CD4-positive, alpha-beta memory T cell (primary cell): Measurements from ENCODE around the gene ASCC3. TPM values are rescaled to one million over a fixed set of nuclear protein-coding genes. Genes with fewer than 3 reads are reported as not detected.
A peak's percentile ranks its signal among the peaks of the same experiment; 100 is the strongest.

Experiments used
- CTCF ChIA-PET: fragments of 350-600 bp; sonication (Branson Sonifier 250); formaldehyde crosslinking; loops from one replicate; lab custom pipeline; 2021; ENCODE audit warnings: inconsistent platforms; ENCODE audit not compliant: partially characterized antibody; lab: Charles Lee
- POLR2A ChIA-PET: fragments of 350-600 bp; sonication (Branson Sonifier 250); formaldehyde crosslinking; loops from one replicate; lab custom pipeline; 2021; ENCODE audit not compliant: partially characterized antibody; lab: Charles Lee
- DNase-seq, 5 donors: peaks; one replicate each; pipeline versions ENCODE4 v3.0.0 to v3.0.0-alpha.2; 2020 to 2022; ENCODE audit warnings: mixed read lengths in 1 of 5
- H3K27ac ChIP-seq: one replicate; pipeline ENCODE4 v1.7.0; 2013; ENCODE audit warnings: low read depth, low read length
- H3K27me3 ChIP-seq: 2 replicates; pipeline ENCODE4 v1.7.0; 2013; ENCODE audit warnings: mild to moderate bottlenecking, low read length, moderate library complexity; ENCODE audit not compliant: insufficient read depth
- H3K36me3 ChIP-seq: 2 replicates; pipeline ENCODE4 v1.7.0; 2013; ENCODE audit warnings: mild to moderate bottlenecking, low read length, moderate library complexity; ENCODE audit not compliant: insufficient read depth
- H3K4me1 ChIP-seq: 2 replicates; pipeline ENCODE4 v1.7.0; 2013; ENCODE audit warnings: mild to moderate bottlenecking, low read length, moderate library complexity; ENCODE audit not compliant: insufficient read depth
- H3K4me3 ChIP-seq, 2 donors: one replicate each; pipeline ENCODE4 v1.7.0; 2013; ENCODE audit warnings: low read length in 2 of 2, mild to moderate bottlenecking in 1 of 2
- H3K9me3 ChIP-seq, 2 donors: one replicate each; pipeline ENCODE4 v1.7.0; 2013; ENCODE audit warnings: low read length in 2 of 2, control low read depth in 1 of 2; ENCODE audit not compliant: control insufficient read depth in 1 of 2
- H3K27ac Mint-ChIP-seq, 7 donors: one replicate each; pipeline ENCODE4 v1.8.0; 2020 to 2021; ENCODE audit warnings: mixed read lengths in 7 of 7, mild to moderate bottlenecking in 6 of 7, inconsistent platforms in 3 of 7, moderate library complexity in 3 of 7
- H3K27me3 Mint-ChIP-seq, 2 donors: one replicate each; pipeline ENCODE4 v1.8.0; 2020 to 2021; ENCODE audit warnings: mixed read lengths in 2 of 2
- H3K36me3 Mint-ChIP-seq, 2 donors: one replicate each; pipeline ENCODE4 v1.8.0; 2020 to 2021; ENCODE audit warnings: mixed read lengths in 2 of 2, inconsistent platforms in 1 of 2, mild to moderate bottlenecking in 1 of 2
- H3K4me1 Mint-ChIP-seq, 4 donors: one replicate each; pipeline ENCODE4 v1.8.0; 2020 to 2021; ENCODE audit warnings: mixed read lengths in 4 of 4, mild to moderate bottlenecking in 1 of 4
- H3K4me3 Mint-ChIP-seq, 8 donors: one replicate each; pipeline ENCODE4 v1.8.0; 2020 to 2021; ENCODE audit warnings: mixed read lengths in 8 of 8, mild to moderate bottlenecking in 7 of 8, moderate library complexity in 6 of 8, inconsistent platforms in 3 of 8
- H3K9me3 Mint-ChIP-seq, 8 donors: one replicate each; pipeline ENCODE4 v1.8.0; 2020 to 2021; ENCODE audit warnings: mixed read lengths in 8 of 8, mild to moderate bottlenecking in 5 of 8, inconsistent platforms in 3 of 8, moderate library complexity in 1 of 8
- intact Hi-C: fragments of 100-400 bp; cut with micrococcal nuclease; formaldehyde crosslinking; loops from one replicate; pipeline ENCODE4 v1.15.1; 2023
- polyA plus RNA-seq, 2 donors: library from polyadenylated mRNA; unstranded; fragments of 300-500 nt; fragmentation: Illumina TruSeq; gene quantifications; one replicate each; pipeline ENCODE4 v1.2.3, GENCODE V29; 2021
- total RNA-seq, 2 experiments: library from RNA; stranded (reverse); gene quantifications; one replicate each; pipeline ENCODE4 v1.2.3, GENCODE V29; 2021

Gene ASCC3
- total and polyA plus RNA-seq, 4 experiments from 2014 or later = 13.0 to 57.9 (median 43.1) TPM

- Histone ChIP-seq H3K27ac (no peak overlapping the region), H3K36me3 (no peaks in the 10 kb centered on the region), H3K27me3 (no peaks in the 10 kb centered on the region), H3K4me3 (no peak overlapping the region), H3K9me3 (no peaks in the 10 kb centered on the region), H3K4me1 (no peaks in the 10 kb centered on the region)
- DNase-seq = no peak
- Mint-ChIP-seq H3K27me3 (no peaks in the 10 kb centered on the region), H3K4me3 (no peak overlapping the region), H3K36me3 (peaks cover 39 to 53% of the 10 kb centered on the region in 2 donors), H3K4me1 (peaks cover 4 to 10% (median 5%) of the 10 kb centered on the region in 4 donors), H3K27ac (no peak overlapping the region), H3K9me3 (peaks cover 0 to 4% (median 0%) of the 10 kb centered on the region in 8 donors)
- ChIA-PET POLR2A (no interaction called here), CTCF (no interaction called here)
- intact Hi-C loops = no loop called here
These were observed 306.3 kb downstream of the ASCC3 start for GRCh38 chr6:100574836-100575235.

GRCh38 chr6:100573166-100573565 lies 308.0 kb downstream of the ASCC3 start:
- ChIA-PET CTCF (no interaction called here), POLR2A (no interaction called here)
- no peak for DNase-seq
- H3K9me3 ChIP-seq = no peaks in the 10 kb centered on the region
- H3K27ac ChIP-seq = no peak overlapping the region
- Mint-ChIP-seq H3K27me3 (no peaks in the 10 kb centered on the region), H3K27ac (no peak overlapping the region), H3K9me3 (peaks cover 0 to 4% (median 0%) of the 10 kb centered on the region in 8 donors), H3K4me3 (no peak overlapping the region), H3K4me1 (peaks cover 0 to 8% (median 2%) of the 10 kb centered on the region in 4 donors), H3K36me3 (peaks cover 42 to 56% of the 10 kb centered on the region in 2 donors)
- no peaks in the 10 kb centered on the region for H3K4me1 ChIP-seq
- no peaks in the 10 kb centered on the region for H3K27me3 ChIP-seq
- H3K4me3 ChIP-seq = no peak overlapping the region
- H3K36me3 ChIP-seq = no peaks in the 10 kb centered on the region
- intact Hi-C loops = no loop called here

GRCh38 chr6:100568255-100568654 lies 312.9 kb downstream of the ASCC3 start:
- no peak overlapping the region for H3K27ac ChIP-seq
- no peaks in the 10 kb centered on the region for H3K27me3 ChIP-seq
- Mint-ChIP-seq H3K36me3 (peaks cover 33 to 56% of the 10 kb centered on the region in 2 donors), H3K4me1 (peaks cover 0 to 8% (median under 1%) of the 10 kb centered on the region in 4 donors), H3K4me3 (no peak overlapping the region), H3K27me3 (no peaks in the 10 kb centered on the region), H3K27ac (peak overlapping the region in 1 of 7 donors; percentile 27), H3K9me3 (peaks cover 0 to 4% (median 0%) of the 10 kb centered on the region in 8 donors)
- no peaks in the 10 kb centered on the region for H3K4me1 ChIP-seq
- intact Hi-C loops = no loop called here
- DNase-seq = no peak
- H3K4me3 ChIP-seq = no peak overlapping the region
- no peaks in the 10 kb centered on the region for H3K36me3 ChIP-seq
- no peaks in the 10 kb centered on the region for H3K9me3 ChIP-seq
- ChIA-PET POLR2A (no interaction called here), CTCF (no interaction called here)

GRCh38 chr6:100566563-100566962 lies 314.6 kb downstream of the ASCC3 start:
- Histone ChIP-seq H3K9me3 (no peaks in the 10 kb centered on the region), H3K27ac (no peak overlapping the region), H3K27me3 (no peaks in the 10 kb centered on the region), H3K4me1 (no peaks in the 10 kb centered on the region), H3K4me3 (no peak overlapping the region), H3K36me3 (no peaks in the 10 kb centered on the region)
- ChIA-PET POLR2A (no interaction called here), CTCF (interaction anchor here (0.9 kb wide), 1 partner anchor 10 kb away, joined by 3 read pairs; no protein-coding TSS in a partner anchor)
- Mint-ChIP-seq H3K4me1 (peaks cover 0 to 8% (median under 1%) of the 10 kb centered on the region in 4 donors), H3K36me3 (peaks cover 25 to 43% of the 10 kb centered on the region in 2 donors), H3K27me3 (no peaks in the 10 kb centered on the region), H3K27ac (no peak overlapping the region), H3K4me3 (no peak overlapping the region), H3K9me3 (peaks cover 0 to 4% (median 0%) of the 10 kb centered on the region in 8 donors)
- intact Hi-C loops = no loop called here
- DNase-seq = no peak

- Histone ChIP-seq H3K27me3 (no peaks in the 10 kb centered on the region), H3K4me1 (no peaks in the 10 kb centered on the region), H3K27ac (no peak overlapping the region), H3K4me3 (no peak overlapping the region), H3K36me3 (no peaks in the 10 kb centered on the region), H3K9me3 (no peaks in the 10 kb centered on the region)
- intact Hi-C loops = no loop called here
- CTCF ChIA-PET = no interaction called here
- H3K4me1 Mint-ChIP-seq = peaks cover 0 to 4% (median under 1%) of the 10 kb centered on the region in 4 donors
- H3K27ac Mint-ChIP-seq = no peak overlapping the region
- peaks cover 0 to 2% (median 0%) of the 10 kb centered on the region in 8 donors for H3K9me3 Mint-ChIP-seq
- peaks cover 17 to 35% of the 10 kb centered on the region in 2 donors for H3K36me3 Mint-ChIP-seq
- no peaks in the 10 kb centered on the region for H3K27me3 Mint-ChIP-seq
- no peak for DNase-seq
- POLR2A ChIA-PET = no interaction called here
- no peak overlapping the region for H3K4me3 Mint-ChIP-seq
These were observed 315.6 kb downstream of the ASCC3 start for GRCh38 chr6:100565439-100566104.

GRCh38 chr6:100559859-100560258 lies 321.3 kb downstream of the ASCC3 start:
- H3K27me3 ChIP-seq = no peaks in the 10 kb centered on the region
- no peak overlapping the region for H3K4me3 Mint-ChIP-seq
- H3K27ac Mint-ChIP-seq = no peak overlapping the region
- peaks cover 3 to 17% of the 10 kb centered on the region in 2 donors for H3K36me3 Mint-ChIP-seq
- peaks cover 0 to 3% (median 2%) of the 10 kb centered on the region in 4 donors for H3K4me1 Mint-ChIP-seq
- no peak overlapping the region for H3K27ac ChIP-seq
- DNase-seq = no peak
- no peaks in the 10 kb centered on the region for H3K27me3 Mint-ChIP-seq
- no peak overlapping the region for H3K4me3 ChIP-seq
- no peaks in the 10 kb centered on the region for H3K4me1 ChIP-seq
- no peaks in the 10 kb centered on the region for H3K9me3 Mint-ChIP-seq
- POLR2A ChIA-PET = no interaction called here
- CTCF ChIA-PET = no interaction called here
- no peaks in the 10 kb centered on the region for H3K36me3 ChIP-seq
- intact Hi-C loops = no loop called here
- no peaks in the 10 kb centered on the region for H3K9me3 ChIP-seq

- Mint-ChIP-seq H3K27ac (no peak overlapping the region), H3K27me3 (no peaks in the 10 kb centered on the region), H3K4me1 (peaks cover 0 to 6% (median 2%) of the 10 kb centered on the region in 4 donors), H3K36me3 (peaks cover 11 to 17% of the 10 kb centered on the region in 2 donors), H3K4me3 (no peak overlapping the region), H3K9me3 (no peaks in the 10 kb centered on the region)
- POLR2A ChIA-PET = no interaction called here
- CTCF ChIA-PET = no interaction called here
- no peaks in the 10 kb centered on the region for H3K27me3 ChIP-seq
- no peaks in the 10 kb centered on the region for H3K9me3 ChIP-seq
- intact Hi-C loops = no loop called here
- no peaks in the 10 kb centered on the region for H3K4me1 ChIP-seq
- DNase-seq = no peak
- H3K4me3 ChIP-seq = no peak overlapping the region
- no peak overlapping the region for H3K27ac ChIP-seq
- no peaks in the 10 kb centered on the region for H3K36me3 ChIP-seq
These were observed 326.9 kb downstream of the ASCC3 start for GRCh38 chr6:100554228-100554627.
